HL-60 (cell line): Measurements from ENCODE around the gene S100A9.

Experiments used
- DNase-seq, 2 experiments: peaks; one replicate each; pipeline ENCODE4 v3.0.0-alpha.2; 2010 to 2020; ENCODE audit warnings: low read depth in 1 of 2, low spot score in 1 of 2
- H3K27ac ChIP-seq: fragments of 250-450 bp; sonication (Bioruptor Pico); replicated peaks from 2 replicates; pipeline ENCODE4 v1.5.1; 2020; ENCODE audit warnings: mild to moderate bottlenecking, moderate library complexity
- H3K27me3 ChIP-seq: fragments of 250-450 bp; sonication (Bioruptor Pico); 2 replicates; pipeline ENCODE4 v1.5.1; 2021; ENCODE audit warnings: mild to moderate bottlenecking, moderate library complexity; ENCODE audit not compliant: insufficient read depth, poor library complexity, severe bottlenecking
- H3K4me3 ChIP-seq: replicated peaks from 2 replicates; pipeline ENCODE4 v1.5.1; 2011; ENCODE audit warnings: mild to moderate bottlenecking, control low read depth, low read length; ENCODE audit not compliant: insufficient read depth
- CTCF ChIP-seq: IDR thresholded peaks from one replicate; pipeline ENCODE4 v1.5.1; 2011; ENCODE audit warnings: low read length, control low read depth, inconsistent platforms; ENCODE audit not compliant: insufficient read depth
- GABPA ChIP-seq: IDR thresholded peaks from 2 replicates; pipeline ENCODE4 v1.6.1; 2012; ENCODE audit warnings: low read depth
- POLR2AphosphoS5 ChIP-seq: IDR thresholded peaks from 2 replicates; pipeline ENCODE4 v1.6.1; 2012; ENCODE audit warnings: low read depth
- REST ChIP-seq: IDR thresholded peaks from 2 replicates; pipeline ENCODE4 v1.6.1; 2012; ENCODE audit warnings: low read depth; ENCODE audit not compliant: insufficient replicate concordance
- SPI1 ChIP-seq: IDR thresholded peaks from 2 replicates; pipeline ENCODE4 v1.6.1; 2012; ENCODE audit warnings: low read depth, mild to moderate bottlenecking, borderline replicate concordance

S100A9 gene

GRCh38 chr1:153397051-153397923 lies 39.6 kb downstream of the S100A9 start:
- TF ChIP-seq POLR2AphosphoS5 (no peak), GABPA (no peak)
- H3K4me3 ChIP-seq: no peak overlapping the region
- DNase-seq: no peak
- no peaks in the 10 kb centered on the region for H3K27me3 ChIP-seq
- H3K27ac ChIP-seq: no peak overlapping the region

GRCh38 chr1:153397924-153398651 lies 40.4 kb downstream of the S100A9 start:
- Histone ChIP-seq H3K27ac (no peak overlapping the region), H3K27me3 (no peaks in the 10 kb centered on the region), H3K4me3 (no peak overlapping the region)
- TF ChIP-seq POLR2AphosphoS5 (no peak), GABPA (no peak), REST (no peak)
- DNase-seq: no peak

DNA sequence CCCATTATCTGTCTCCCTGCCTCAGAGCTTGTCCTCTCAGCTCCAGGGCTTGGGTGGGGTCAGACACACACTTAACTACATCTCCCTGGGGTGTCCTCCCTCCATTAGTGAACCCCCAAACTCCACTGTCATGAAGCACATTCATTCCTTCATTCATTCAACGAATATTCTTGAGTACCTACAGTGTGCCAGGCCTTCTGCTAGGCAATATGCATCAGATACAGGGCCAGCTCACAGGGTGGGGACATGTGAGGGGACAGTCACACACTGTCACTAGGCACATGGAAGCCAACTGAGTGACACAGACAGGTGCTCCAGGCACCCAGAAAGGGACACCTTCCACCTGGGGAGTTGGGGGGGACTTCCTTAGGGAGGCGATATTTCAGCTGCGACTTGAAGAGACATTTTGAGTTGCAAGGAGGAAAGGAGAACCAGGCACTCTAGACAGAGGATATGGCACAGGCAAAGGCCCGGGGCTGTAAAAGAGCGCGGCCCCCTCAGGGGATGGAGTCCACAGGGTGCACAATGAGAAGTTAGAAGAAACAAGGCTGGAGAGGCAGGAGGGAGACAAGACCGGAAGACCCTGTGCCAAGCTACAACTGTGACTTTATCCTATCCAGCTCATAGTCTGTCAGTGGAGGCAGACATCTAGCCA lies 41.9 kb downstream of the S100A9 start:
- no peak for DNase-seq
- H3K27me3 ChIP-seq: no peaks in the 10 kb centered on the region
- TF ChIP-seq CTCF (no peak), POLR2AphosphoS5 (no peak), REST (no peak), SPI1 (no peak), GABPA (no peak)
- H3K4me3 ChIP-seq: no peak overlapping the region
- H3K27ac ChIP-seq: no peak overlapping the region

DNA sequence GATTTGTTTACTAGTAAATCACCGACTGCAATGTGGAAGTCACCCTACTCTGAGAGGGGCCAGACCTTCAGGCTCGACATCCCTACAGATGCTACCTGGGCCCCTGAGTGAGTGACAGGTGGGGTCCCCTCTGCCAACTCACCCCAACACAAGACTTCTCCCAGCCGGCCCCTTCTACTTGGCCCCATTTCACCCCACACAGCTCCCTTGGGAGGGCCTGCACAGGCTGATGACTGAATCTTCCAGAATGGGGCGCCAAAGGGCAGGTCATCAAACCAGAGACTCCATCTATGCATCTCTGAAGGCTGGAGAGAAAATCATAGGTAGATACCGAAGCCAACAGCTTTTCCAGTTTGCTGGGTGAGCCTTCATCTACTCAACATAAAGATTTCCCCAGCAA lies 42.6 kb downstream of the S100A9 start:
- TF ChIP-seq POLR2AphosphoS5 (no peak), CTCF (no peak), GABPA (no peak), REST (no peak), SPI1 (no peak)
- Histone ChIP-seq H3K4me3 (no peak overlapping the region), H3K27ac (no peak overlapping the region), H3K27me3 (no peaks in the 10 kb centered on the region)
- DNase-seq: no peak
